Activated CD8-positive, alpha-beta memory T cell treated with anti-CD3 and anti-CD28 coated beads for 4 hours (primary cell): ENCODE results near the gene KCNG3.

ENCODE experiments used
- DNase-seq, 2 donors: peaks; one replicate each; pipeline ENCODE4 v3.0.0-alpha.2; 2020; ENCODE audit warnings: low read depth in 2 of 2

Gene KCNG3

DNA sequence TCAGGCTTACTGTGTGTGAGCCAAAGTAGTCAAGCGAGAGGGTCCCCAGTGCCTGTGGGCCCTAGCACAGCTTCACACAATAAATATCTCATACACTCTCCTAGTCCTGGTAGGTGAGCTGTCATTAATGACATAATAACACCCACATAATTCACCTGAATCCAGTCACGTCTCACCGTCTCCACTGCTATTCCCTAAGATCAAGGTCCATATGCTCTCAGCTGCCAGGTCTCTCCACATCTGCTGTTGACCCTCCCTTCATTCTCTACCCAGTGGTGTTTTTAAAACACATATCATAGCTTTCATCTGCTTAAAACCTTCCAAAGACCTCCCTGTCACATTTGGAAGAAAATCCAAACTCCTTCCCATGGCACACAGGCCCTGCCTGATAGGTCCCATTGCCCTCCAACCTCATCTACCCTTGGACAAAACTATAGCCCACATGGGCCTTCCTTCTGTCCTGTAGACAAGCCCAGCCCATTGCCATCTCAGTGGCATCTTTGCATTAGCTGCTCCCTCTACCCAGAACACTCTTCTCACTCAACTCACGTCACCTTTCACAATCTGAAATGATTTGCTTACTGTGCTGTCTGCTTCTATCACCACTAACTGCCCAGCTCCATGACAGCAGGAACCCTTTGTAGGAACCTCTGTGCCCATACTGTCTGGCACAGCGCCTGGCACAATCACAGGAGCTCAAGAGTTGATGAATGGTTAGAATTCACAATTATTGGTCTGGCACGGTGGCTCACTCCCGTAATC lies 7.5 kb downstream of the KCNG3 start:
- DNase-seq: no peak

DNA sequence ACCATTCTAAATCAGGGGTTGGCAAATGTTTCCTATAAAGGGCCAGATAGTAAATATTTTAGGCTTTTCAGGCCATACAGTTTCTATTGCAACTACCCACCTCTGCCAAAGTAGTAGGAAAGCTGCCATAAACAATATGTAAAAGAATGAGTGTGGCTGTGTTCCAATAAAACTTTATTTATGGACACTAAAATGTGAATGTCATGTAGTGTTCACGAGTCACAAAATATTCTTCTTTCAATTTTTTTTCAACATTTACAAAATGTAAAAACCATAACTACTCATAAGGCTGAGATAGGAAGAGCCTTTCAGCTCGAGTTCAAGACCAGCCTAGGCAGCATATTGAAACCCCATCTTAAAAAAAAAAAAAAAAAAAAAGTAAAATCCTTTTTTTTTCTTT lies 13.4 kb downstream of the KCNG3 start:
- no peak for DNase-seq

DNA sequence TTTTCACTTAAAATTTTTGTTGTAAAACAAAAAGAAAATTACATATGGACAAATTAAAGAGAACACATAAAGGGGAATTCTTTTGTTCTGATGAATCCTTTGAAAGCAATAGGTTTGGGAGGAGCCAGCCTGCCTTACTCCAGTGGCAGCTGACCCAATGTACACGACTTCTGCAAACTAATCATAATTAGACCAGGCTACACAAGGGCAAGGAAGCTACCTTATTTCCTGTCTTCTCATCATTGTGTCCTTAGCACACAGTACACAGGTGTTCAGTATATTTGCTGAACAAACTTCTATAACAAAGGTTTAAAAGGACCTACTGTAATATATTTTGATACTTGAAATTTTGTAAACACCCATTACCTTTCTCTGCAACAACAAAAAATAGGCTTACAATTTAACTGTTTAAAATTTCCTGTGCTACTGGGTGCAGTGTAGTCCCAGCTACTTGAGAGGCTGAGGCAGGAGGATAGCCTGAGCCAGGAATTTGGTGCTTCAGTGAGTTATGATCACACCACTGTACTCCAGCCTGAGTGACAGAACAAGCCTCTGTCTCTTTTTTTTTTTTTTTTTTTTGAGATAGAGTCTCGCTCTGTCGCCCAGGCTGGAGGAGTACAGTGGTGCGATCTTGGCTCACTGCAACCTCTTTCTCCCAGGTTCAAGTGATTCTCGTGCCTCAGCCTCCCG lies 18.9 kb downstream of the KCNG3 start:
- no peak for DNase-seq

DNA sequence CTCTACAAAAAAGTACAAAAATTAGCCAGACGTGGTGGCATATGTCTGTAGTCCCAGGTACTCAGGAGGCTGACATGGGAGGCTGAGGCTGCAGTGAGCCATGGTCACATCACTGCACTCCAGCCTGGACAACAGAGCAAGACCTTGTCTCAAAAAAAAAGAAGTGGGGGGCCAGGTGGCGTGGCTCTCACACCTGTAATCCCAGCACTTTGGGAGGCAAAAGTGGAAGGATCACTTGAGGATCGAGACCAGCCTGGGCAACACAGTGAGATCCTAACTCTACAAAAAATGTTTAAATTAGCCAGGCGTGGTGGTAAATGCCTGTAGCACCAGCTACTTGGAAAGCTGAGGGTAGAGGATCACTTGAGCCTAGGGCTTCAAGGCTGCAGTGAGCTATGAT lies 23.1 kb downstream of the KCNG3 start:
- no peak for DNase-seq

DNA sequence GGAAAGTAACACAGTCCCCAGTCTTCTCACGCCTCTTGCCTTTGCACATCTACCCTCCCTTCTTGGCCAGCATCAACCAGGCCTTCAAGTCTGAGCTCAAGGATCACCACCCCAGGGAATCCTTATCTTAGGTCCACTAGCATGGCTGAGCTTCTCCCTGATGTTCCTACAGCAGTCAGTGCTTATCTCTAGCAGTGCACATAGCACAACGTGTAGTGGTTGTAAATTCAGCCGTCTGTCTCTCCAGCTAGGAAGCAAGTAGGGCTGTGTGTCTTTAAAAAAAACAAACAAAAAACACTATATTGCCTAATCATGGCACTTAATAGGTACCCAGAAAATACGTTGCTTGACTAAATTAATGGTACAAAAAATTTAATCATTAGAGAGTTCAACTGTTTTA lies 29.2 kb downstream of the KCNG3 start:
- DNase-seq: no peak

DNA sequence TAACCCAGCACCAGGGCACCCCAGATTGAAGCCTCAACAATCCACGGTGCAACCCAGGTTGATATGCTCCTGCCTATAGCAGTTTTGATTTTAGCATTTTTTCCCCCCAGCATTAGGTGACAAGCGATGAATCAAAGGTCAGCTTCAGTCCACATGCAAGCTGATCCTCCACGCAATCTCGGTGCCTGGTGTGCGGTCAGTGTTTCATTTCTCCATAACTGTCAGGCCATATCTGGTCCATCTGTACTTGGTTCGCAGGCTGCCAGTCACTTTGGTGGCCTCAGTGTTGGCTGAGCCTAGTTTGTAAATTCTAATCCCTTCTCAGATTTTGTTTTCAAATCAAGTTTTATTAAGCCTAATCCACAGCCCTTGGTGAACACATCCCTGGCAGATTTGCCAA lies 30.2 kb downstream of the KCNG3 start:
- DNase-seq: no peak

DNA sequence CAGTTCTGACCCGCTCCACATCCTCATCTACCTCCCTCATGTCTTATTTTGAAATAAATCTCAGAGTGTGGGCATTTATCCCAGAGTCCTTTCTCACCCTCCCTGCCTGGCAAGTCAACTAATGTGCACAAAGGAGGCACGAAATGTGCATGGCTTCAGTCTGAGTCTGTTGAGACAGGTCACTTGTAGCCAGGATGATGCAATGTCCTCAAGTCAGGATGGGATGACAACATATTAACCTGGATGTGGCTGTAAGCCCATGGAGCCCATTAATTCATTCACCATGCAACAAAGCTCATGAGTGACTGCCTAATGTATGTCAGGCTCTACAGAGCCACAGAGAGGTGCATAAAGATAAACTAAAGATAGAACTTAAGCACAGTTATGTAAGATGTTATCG lies 34.5 kb downstream of the KCNG3 start:
- no peak for DNase-seq

DNA sequence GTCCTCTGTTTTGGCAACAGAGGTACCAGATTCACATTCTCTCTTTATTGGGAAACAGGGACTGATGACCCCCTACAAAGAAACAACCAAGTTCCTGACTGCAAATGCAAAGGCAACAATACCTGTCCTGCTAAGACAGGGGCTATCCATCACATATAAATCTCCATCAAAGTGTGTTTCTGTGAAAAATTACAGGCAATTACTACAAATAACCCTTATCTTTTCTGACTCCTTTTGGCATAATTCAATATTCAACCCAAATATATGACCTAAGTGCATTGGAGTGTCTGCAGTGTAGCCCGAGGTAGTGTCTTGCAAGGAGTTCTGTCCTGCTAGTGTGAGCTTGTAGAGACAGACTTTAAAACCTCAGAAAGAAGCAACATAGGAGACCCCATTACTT lies 35.4 kb downstream of the KCNG3 start:
- no peak for DNase-seq

DNA sequence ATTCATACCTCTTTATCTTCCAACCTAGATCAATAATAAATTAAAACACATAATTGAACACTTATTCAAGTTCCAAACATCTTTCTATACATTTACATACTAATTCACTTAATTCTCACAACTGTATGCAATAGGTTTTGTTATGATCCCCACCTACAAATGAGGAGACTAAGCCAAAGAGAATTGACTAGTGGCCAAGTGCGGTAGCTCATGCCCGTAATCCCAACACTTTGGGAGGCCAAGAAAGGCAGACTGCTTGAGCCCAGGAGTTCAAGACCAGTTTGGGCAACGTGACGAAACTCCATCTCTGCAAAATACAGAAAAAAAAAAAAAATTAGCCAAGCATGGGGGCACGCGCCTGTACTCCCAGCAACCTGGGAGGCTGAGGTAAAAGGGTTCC lies 36.8 kb downstream of the KCNG3 start:
- no peak for DNase-seq

DNA sequence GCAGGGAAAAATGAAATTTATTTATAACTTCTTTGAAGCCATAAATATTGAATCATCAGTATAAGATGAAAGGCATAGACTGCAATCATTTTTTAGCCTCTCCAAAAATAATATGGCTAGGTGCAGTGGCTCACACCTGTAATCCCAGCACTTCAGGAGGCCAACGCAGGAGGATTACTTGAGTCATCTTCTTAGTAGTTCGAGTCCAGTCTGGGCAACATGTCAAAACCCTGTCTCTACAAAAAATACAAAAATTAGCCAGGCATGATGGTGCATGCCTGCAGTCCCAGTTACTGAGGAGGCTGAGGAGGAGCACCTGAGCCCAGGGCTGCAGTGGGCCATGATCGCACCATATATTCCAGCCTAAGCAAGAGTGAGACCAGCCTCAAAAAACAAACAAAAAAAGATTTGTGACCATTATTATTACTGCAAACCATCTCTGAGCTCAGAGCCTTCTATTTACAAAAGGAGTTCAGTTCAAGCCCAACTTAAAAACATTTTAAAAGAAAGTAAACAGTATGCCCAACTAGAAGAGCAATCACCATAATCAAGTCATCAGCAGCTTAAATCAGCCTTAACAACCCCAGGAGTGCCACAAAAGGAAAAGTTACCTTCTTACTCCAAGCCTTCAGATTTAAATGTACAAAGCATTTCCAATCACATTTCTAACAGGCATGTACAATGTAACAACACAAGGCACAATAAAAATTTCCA lies 37.5 kb downstream of the KCNG3 start:
- no peak for DNase-seq

DNA sequence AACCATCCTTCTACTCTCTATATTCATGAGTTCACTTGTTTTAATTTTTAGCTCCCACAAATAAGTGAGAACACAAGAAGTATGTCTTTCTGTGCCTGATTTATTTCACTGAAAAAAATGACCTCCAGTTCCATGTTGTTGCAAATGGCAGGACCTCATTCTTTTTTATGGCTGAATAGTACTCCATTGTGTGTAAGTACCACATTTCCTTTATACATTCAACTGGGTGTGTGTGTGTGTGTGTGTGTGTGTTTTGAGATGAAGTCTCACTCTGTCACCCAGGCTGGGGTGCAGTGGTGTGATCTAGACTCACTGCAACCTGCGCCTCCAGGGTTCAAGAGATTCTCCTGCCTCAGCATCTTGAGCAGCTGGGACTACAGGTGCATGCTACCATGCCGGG lies 41.2 kb downstream of the KCNG3 start:
- no peak for DNase-seq

DNA sequence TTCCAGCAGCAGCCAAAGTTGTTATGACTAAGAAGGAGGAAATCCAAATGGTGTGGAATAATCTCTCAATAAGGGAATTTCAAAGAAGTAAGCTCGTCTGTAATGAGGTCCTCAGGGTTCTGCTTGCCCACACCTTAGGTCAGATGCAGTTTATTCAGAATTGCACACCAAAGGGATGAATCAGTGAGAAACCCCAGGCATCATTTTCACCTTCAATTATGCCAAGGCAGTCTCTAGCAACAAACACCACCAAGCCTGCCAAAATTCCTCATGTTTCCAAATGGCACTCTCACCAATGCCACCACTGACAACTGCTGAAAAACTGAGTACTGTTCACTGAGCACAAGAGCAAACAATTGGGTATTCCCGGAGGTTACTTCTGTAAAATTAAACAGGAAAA lies 43.6 kb downstream of the KCNG3 start:
- no peak for DNase-seq

DNA sequence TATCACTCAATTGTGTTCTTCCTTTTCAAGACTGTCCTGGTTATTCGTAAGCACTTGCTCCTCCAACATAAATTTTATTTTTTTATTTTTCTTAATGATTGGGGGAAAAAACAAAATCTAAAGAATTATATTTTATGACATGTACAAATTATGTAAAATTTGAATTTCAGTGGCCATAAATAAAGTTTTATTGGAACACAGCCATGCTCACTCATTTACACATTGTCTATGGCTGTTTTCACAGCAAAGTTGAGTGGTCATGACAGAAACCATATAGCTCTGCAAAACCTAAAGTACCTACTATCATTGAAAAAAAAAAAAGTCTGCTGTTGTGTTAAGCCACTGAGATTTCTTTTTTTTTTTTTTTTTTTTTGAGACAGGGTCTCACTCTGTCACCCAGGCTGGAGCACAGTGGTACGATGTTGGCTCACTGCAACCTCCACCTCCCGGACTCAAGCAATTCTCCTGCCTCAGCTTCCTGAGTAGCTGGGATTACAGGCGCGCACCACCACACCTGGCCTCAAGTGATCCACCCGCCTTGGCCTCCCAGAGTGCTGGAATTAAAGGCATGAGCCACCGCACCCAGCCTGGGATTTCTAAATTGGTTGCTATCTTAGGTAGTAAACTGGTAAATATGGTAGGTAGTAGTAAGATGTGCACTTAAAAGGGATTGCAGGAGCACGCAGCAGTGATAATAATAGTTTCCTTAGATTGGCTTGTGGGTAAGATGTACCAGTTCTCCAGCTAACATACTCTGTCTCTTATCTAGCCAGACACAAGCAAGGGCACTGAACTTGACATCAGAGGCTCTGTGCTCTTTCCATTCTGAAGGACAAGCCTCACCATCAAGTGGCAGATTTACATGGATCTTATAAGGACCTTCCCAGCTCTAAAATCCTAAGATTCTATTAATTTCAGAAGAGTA lies 44.4 kb downstream of the KCNG3 start:
- no peak for DNase-seq

DNA sequence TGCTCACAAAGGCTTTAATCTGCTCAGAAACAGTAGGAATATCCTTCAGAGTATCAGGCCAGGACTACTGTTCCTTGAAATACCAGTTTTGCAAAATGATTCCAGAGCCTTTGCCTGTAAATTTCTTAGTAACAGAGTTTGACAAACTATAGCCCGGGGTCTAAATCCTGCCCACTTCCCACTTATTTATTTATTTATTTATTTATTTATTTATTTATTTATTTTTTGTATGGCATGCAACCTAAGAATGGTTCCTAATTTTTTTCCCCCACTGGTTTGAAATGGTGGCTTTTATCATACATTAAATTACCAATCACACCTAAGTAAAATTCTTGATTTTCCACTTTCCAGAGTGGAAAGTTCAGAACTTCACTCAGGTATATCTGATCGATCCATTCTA lies 45.6 kb downstream of the KCNG3 start:
- DNase-seq: no peak

DNA sequence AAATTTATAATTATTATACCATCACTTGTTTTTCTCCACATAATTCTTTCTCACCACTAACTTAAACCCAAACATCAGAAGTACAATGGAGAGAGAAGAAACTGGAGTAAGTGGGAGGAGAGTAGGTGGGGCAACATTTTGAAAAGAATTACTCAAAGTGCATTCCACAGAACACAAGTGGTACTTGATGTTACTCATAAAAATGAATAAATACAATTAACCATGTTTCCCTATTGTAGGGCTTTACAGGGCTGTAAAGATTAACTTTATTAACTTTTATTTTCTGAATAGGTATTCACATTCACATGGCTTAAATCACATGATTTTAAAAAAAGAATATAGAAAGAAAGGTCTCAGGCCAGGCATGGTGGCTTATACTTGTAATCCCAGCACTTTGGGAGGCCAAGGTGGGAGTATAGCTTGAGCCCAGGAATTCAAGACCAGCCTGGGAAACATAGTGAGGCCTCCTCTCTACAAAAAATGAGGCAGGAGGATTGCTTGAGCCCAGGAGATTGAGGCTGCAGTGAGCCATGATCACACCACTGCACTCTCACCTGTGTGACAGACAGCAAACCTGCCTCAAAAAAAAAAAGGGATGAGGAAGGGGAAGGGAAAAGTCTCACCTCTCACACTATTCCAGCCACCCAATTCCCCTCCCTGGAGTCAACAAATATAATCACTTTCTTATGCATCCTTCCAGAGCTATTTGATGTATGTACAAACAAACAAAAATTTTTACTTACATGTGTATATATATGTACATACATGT lies 47.1 kb downstream of the KCNG3 start:
- no peak for DNase-seq

DNA sequence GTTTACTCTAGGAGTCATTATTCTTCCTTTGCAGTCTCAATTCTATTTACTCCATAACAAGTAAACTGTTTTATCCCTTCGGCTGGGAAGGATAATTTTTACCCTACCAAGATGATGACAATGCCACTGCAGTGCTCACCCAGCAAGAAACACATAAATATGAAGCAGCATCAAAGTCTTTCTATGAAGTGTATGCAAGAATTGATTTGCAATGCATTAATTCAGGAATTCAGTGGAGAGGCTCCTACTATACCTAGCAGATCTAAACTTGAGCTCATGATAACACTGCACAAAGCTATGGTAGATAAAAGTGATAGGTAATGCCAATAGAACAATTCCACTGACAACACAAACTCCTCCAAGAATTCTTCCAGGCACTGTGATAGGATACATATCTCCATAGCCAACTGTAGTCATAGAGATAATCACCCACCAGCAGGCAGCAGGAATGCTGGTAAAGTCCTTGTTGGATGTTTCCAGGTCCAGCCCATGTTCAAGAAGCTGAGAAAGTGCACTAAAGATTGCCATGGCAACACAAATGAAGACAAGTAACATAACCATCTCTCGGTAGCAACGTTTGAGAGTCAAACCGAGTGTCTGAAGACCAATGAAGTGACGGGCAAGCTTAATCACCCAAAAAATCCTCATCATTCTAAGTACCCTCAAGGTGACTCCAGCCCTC lies 49.9 kb downstream of the KCNG3 start:
- no peak for DNase-seq

DNA sequence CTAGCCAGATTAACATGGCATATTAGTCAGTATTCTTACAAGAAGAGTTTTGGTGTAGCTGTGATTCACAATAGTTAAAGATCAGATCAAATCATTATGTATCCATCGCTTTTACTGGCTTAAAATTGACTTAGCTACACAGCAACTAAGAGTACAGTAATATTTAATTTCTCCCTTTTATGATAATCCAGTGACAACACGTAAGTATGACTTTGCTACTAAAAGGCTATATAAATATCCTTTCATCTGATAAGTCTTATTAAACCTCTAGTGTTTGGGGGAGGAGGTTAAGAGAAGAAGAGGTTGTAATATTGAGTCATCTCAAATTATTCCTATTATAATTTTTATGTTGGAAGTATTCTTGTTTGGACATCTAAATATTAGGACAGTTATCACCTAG lies 51.0 kb downstream of the KCNG3 start:
- no peak for DNase-seq

DNA sequence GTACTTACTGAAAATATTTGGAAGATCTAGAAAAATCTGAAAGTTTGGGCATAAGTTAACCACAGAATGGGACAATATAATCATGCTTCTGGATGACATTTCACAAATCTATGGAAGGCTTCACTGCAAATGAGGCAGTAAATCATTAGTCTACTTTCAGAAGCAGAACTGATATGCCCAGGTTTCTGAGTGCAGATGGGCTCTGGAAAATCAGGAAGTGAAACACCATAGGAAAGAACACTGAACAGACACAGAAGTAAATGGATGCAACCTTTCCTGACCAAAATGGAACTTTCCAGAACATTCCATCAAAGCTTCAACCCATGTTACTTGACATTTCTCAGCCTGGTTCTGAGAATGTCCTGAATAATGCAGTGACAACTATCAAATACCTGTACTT lies 55.1 kb downstream of the KCNG3 start:
- no peak for DNase-seq

DNA sequence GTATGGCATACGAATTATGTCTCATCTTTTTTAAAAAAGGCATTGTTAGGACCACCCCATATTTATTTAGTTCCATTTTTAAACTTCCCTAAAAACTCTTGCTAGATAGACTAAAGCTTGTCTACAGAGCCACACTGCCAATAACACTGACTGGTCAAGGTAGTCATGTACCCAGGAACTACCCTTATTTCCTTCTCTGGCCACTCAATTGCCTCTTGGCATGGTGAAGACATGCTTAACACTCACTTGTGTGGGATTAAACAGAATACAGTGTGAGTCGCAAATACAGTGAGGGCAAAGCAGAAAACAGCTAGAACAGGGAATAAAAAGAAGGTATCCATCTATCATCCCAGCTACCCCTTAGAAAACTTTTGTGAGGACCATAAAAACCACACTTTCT lies 57.4 kb downstream of the KCNG3 start:
- no peak for DNase-seq

DNA sequence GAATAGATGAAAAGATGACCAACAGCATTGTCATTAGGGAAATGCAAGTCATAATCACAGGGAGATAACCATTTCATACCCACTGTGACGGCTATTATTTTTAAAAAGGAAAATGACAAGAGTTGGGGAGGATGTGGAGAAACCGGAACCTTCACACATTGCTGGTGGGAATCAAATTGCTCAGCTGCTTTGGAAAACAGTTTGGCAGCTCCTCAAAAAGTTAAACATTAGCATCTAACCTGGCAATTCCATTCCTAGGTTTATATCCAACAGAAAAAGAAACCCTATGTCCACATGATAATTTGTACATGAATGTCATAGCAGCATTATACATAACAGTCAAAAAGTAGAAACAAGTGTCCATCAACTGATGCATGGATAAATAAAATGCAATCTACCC lies 58.2 kb downstream of the KCNG3 start:
- no peak for DNase-seq

DNA sequence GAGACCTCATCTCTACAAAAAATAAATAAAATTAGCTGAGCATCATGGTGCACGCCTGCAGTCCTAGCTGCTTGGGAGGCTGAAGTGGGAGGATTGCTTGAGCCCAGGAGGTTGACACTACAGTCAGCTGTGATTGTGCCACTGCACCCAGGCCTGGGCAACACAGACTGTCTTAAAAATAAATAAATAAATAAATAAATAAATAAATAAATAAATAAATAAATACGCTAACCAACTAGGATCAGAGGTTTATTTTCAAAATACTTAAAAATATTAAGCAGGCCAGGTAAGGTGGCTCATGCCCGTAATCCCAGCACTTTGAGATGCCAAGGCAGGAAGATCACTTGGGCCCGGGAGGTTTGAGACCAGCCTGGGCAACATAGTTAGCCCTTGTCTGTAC lies 63.6 kb downstream of the KCNG3 start:
- no peak for DNase-seq
